Raji (cell line): ENCODE measurements around the gene MXD3.

ENCODE experiments used
- POLR2A ChIP-seq: IDR thresholded peaks from 2 replicates; pipeline ENCODE4 v1.6.1; 2011; ENCODE audit warnings: low read depth, low read length, control low read depth; ENCODE audit not compliant: insufficient read depth

Gene MXD3

DNA sequence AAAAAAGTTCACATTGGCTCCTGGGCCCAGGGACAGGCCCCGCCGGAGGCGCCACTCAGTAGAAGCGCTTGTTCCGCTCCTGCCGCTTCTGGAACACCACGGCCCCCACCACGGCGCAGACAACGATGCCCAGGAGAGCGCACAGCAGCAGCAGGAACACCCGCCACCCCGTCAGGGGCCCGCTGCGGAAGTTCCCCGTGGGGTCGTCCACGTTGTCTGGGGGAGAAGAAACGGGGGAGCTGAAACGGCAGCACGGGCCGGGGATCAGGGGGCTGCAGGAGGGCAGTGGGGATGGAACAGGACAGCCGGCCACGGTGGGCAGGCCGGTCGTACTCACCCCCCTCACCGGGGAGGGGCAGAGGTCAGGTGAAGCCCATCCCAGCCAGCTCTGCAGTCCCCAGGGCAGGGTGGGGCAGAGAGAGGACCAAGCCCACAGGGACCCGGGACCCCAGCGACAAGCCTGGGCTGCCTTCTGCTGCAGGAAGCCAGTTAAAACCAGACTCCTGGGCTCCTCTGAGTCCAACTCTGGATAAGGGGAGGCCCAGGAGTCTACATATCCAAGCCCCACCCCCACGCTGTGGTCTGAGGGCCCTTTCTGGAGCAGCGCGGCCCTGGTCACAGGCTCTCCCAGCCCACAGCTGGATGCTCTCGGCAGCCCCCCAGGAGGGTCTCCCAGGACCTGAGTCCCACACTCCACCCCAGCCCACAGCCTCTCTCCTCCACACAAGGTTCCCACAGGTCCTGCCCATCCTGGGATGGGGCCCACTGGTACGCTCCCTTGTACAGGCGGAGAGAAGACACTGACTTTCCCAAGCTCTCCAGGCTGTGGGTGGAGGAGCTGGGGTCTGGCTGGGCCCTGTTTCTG is 20.6 kb upstream of the MXD3 start:
- TF ChIP-seq POLR2A: no peak

DNA sequence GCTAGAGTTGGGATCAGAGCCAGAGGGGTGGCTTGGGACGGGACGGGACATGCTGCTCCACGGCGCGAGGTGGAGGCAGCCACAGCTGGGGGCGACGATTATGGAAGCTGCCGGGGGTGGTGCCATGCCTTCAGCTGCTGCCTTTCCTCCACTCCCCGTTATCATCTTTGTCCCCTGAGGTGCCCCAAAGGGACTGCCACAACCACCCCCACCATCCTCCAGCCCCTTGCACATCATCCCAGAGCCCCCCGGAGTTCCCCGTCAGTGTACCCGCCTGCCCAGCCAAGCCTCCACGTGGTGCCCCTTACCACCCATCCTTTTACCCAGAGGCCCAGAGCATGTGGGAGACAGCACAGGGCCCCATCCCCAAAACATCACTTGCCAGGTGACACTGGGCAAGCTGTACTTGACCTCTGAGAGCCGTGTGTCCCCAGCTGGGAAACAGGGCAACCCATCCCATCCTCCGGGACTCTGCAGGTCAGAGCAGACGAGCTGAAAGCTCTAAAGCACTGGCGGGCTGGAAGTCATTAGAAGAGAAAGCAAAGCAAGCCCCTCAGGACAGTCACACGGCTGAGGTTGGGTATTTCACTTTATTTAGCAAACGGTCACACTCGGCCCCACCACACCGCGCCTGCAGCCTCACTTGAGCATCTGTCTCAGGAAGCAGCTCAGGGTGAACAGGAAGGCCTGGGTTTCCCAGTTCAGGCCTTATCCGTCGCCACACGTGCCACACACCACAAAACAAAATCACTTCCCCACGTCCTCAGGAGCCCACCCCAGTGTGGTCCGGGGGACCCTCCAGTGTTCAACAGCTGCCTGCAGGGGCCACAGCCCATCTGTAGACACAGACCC is 19.5 kb upstream of the MXD3 start:
- TF ChIP-seq POLR2A: no peak

DNA sequence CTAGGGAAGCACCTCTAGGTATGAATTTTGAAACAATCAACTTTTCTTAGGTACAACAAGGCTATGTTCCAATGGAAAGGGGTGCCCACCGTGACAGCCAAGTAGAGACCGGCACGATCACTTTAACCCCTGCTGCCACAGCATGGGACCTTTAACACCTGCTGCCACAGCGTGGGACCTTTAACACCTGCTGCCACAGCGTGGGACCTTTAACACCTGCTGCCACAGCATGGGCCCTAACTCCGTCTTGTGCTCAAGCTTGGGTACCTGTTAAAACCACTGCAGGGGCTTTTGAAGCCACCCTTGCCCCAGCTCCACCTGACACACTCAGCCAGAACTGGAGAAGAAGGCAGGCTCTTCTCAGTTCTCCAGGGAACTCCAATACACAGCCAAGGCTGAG is 18.2 kb upstream of the MXD3 start:
- TF ChIP-seq POLR2A: no peak

DNA sequence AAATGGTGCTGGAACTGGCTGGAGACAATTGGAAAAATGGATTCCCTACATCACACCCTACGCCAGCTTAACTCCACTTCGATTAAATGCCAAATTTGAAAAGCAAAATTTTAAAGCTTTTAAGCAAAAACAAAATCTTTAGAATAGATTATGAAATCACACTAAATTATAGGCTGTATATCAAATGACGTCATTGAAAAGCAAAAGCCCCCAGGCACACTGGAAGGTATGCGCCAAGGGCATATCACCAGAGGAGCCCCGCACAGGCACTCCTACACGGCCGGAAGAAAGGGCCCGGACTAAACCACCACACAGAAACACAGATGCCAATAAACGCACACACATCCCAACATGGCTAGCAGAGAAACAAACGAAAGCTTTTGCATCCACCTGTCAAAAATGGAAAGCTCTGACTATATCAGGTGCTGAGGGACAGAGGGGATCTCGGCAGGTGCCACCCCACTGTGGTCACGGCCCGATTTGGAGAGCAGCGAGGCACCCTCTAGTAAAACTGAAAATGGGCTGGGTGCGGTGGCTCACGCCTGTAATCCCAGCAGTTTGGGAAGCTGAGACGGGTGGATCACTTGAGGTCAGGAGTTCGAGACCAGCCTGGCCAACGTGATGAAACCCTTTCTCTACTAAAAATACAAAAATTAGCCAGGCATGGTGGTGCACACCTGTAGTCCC is 17.0 kb upstream of the MXD3 start:
- no peak for TF ChIP-seq POLR2A

DNA sequence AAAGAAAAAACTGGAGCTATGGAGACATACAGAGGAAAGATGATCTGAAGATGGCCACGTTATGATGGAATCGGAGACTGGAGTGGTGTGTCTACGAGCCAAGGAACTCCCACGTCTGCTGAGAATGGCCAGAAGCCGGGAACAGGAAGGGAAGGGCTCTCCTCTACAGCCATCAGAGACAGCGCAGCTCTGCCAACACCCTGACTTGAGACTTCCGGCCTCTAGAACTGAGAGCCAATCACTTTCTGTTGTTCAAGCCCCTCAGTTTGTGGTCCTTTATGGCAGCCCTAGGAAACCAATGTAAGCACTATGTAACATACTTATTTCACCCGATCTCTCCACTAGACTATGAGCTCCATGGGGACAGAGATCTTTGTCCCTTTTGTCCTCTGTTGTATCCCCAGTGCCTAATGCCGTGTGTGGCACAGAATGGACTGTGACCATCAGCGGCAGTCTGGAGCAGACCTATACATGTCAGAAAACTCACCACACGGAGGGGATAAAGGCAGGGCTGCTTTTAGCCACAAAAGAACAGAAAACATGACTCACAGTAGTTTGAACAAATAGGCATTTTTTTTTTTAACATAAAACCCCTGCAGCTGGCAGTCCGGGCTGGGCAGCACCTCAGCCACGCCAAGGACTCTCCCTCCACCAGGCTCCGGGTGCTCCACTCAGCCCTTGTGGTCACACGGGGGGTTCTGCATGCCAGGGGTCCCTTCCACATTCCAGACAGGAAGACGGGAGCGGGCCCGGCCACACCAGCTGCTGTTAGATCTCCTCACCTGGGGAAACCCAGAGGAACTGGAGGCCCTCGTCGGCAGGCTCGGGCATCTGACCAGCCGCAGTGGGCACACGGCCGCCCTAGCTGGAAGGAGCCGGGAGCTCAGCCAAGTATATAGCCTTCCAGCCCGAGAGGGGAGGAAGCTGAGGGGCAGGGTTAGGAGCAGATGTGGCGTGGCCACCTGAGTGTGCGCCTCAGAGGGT is 16.1 kb upstream of the MXD3 start:
- TF ChIP-seq POLR2A: no peak

DNA sequence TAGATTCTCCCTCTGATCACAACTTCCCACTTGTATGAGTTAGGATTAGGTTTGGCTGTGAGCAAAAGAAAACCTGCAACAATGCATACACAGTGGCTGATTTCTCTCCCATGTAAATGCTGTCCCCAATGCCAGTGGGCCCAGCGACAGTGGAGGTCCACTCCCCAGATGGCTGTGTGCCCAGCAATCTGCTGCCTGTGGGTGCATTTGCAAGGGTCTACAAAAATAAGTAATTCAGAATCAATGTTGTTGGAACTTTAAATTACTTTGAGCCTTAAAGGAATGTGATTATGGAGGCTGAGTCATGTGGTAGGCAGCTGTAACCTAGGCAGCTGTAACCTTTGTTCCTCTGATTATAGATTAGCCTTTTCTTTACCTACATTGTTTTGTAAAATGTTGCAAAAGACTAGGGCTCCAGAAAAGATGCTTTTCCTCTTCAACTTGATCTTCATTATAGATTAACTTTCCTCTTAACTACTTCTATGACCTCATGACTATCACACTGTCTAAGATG is 14.2 kb upstream of the MXD3 start:
- no peak for TF ChIP-seq POLR2A

DNA sequence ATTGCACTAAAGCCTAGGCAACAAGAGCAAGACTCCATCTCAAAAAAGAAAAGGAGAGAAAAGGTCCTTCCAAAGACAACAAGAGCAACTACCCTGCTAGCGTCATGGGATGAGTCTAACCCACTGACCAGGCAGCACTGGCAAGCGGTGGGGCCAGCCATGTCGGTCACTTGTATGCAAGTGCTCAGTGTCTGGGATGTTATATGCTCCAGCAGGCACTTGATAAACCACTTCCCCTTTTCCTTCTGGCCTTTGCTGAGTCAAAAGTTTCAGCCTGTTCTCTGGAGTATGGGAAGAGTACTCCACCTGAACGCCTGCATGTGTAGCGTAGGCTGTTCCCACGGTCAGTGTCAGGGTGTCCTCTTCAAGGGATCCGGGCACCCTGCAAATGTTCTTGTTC is 9.2 kb upstream of the MXD3 start:
- no peak for TF ChIP-seq POLR2A

DNA sequence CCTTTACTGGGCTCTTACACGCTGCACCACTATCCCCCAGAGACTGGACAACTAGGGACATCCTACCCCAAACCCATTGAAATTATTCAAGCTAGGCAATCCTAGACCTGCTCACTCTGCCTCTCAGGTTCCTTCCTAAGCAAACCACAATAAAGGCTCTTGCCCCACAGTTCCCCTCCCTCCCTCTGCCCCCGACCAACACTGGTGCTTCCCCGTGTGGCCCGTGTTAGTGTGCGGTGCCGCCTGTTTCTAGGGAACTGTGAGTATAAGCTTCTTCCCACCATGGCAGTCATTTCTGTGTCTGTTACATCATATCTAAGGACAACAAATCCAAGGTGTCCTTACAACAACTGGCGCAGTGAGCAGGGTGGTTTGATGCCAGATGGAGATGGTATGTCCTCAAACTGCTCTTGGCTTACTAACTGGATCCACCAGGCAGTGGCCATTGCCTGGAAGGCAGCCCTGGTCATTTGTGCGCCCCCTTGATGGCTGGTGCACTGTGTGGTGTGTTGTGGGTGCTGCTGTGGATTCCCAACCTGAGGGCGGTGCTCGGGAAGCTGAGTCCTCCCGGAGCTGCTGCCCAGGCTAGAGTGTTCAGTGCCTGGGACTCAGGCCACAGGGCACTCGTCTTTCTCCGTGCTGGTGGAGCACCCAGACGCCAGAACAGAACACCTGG is 8.4 kb upstream of the MXD3 start:
- TF ChIP-seq POLR2A: no peak

DNA sequence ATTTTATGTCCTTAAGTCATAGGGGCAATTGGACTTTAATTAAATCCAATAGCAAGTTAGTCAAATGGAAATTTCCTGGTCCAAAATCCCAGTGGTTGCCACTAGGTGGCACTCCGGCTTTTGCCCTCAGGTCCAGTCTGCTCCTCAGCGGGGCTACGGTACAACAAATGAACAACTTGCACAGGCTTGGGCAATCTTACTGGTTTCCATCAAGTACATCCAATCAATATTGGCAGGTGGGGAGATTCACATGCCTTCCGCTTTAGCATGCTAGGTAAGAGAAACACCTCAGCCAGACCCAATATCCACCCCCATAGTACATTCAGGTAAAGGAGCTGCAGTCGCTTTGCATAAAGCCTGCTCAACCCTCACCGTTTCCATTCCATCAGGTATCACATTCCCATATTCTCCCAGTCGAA is 6.3 kb upstream of the MXD3 start:
- no peak for TF ChIP-seq POLR2A

DNA sequence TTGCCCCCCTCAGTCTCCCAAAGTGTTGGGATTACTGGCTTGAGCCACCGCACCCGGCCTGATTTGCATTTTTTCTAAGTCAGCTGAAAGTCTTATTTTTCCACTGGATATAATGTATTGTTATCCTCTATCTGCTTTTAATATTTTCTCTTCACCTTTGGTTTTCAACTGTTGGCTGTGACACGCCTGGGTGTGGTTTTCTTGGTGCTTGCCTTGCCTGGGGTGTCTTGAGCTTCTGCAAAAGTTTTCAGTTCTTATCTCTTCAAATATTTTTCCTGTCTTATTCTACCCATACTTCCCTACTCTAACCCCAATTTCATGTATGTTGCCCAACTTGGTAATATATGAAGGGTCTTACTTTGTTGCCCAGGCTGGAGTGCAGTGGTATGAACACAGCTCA is 4.3 kb upstream of the MXD3 start:
- TF ChIP-seq POLR2A: no peak

DNA sequence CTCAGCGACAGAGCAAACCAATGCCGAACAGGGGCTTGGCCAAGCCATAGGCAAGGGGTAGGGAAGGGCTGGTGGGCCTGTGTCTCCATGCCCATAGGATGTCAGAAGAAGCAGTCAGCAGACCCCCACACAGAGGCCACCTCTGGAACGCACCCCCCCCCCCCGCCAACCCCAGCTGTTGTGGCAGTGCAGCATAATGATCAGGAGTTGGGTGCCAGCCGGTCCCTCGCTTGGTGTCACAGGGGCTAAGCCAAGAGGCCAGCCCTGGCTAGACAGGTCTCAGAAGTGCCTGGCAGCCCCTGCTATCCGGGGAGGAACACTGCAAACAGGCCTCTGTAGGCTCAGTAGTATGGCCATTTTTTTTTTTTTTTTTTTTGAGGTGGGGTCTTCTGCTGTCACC is 3.7 kb upstream of the MXD3 start:
- TF ChIP-seq POLR2A: no peak

DNA sequence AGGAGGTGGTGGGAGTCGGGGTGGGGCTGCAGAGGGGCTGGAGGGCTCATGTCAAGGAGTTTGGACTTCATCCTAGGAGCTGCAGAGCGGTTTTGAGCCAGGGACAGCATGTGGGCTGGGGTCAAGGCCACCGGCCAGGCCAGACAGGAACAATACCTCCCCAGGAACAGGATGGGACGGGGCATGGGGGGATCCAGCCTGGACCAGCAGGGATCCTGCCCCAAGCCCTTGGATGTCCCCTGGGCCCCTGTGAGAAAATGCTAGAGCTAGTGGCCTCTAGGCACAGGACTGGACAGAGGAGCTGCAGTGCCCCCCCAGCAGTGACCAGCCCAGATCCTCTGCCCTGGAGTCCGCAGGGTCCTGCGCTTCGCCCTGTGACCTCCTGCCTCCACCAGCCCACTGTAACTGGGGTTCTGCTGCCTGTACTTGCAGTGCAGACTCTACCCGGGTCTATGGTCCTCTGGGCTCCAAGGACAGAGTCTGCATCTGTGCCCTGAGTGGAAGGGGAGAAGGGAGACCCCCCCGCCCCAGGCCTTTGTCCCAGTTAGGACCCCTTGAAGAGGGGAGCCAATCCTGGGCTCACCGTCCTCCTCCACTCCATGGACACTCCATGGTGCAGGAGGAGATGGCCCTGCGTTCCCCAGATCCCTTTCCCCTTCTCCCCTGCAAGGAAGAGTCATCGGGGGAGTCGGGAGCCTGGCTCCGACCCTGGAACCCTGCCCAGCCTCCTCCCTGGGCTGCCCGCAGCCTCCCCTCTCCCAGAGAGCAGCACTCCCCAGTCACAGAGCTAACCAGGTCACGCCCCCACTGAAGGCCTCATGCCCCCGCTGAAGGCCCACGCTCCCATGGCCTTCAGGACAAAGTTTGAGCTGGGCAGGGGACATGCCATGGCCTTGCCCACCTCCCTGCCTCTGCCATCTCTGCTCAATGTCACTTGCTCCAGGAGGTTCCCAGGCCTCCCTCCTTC is 3.0 kb upstream of the MXD3 start:
- TF ChIP-seq POLR2A: no peak
